Keratinocyte (primary cell): ENCODE results near the gene SLC16A4. TPM values are rescaled to one million over a fixed set of nuclear protein-coding genes. Genes with fewer than 3 reads are reported as not detected.

Source experiments
- DNase-seq: peaks from one replicate; pipeline ENCODE4 v3.0.0-alpha.2; 2011; ENCODE audit warnings: low read depth, missing footprints, low spot score
- FAIRE-seq: peaks from 2 replicates; lab custom pipeline; 2011; peaks lifted over from hg19 to GRCh38; lab: Jason Lieb, UNC
- H2AFZ ChIP-seq: 2 replicates; pipeline ENCODE4 v1.6.0; 2012; ENCODE audit warnings: low read length, control low read depth, inconsistent platforms; ENCODE audit not compliant: control insufficient read depth
- H3K27ac ChIP-seq: 2 replicates; pipeline ENCODE4 v1.5.1; 2011; ENCODE audit warnings: low read length; ENCODE audit not compliant: control insufficient read depth, insufficient read depth
- H3K27me3 ChIP-seq: 3 replicates; pipeline ENCODE4 v1.6.0; 2011; ENCODE audit warnings: low read length; ENCODE audit not compliant: control insufficient read depth, insufficient read depth; ENCODE audit errors: extremely low read depth
- H3K36me3 ChIP-seq, 2 experiments: 2 replicates in 1 of 2; 3 replicates in 1 of 2; pipeline ENCODE4 v1.5.1; 2011; ENCODE audit warnings: low read length in 2 of 2, mild to moderate bottlenecking in 1 of 2; ENCODE audit not compliant: control insufficient read depth in 2 of 2, insufficient read depth in 2 of 2; ENCODE audit errors: extremely low read depth in 1 of 2
- H3K4me1 ChIP-seq: 3 replicates; pipeline ENCODE4 v1.5.1; 2011; ENCODE audit warnings: low read length; ENCODE audit not compliant: control insufficient read depth, insufficient read depth; ENCODE audit errors: extremely low read depth
- H3K4me2 ChIP-seq: 3 replicates; pipeline ENCODE4 v1.6.0; 2011; ENCODE audit warnings: low read depth, low read length; ENCODE audit not compliant: control insufficient read depth, insufficient read depth; ENCODE audit errors: extremely low read depth
- H3K4me3 ChIP-seq, 3 experiments: fragments of 200-600 bp in 1 of 3; sonication (generic) in 1 of 3; 2 replicates in 2 of 3; 3 replicates in 1 of 3; pipeline ENCODE4 v1.5.1; 2011 to 2016; ENCODE audit warnings: low read length in 3 of 3, mild to moderate bottlenecking in 3 of 3, control low read depth in 2 of 3, inconsistent platforms in 1 of 3, low read depth in 1 of 3, mixed read lengths in 1 of 3, mixed run types in 1 of 3, moderate library complexity in 1 of 3; ENCODE audit not compliant: control insufficient read depth in 2 of 3, insufficient read depth in 2 of 3; ENCODE audit errors: extremely low read depth in 1 of 3
- H3K79me2 ChIP-seq: 2 replicates; pipeline ENCODE4 v1.6.0; 2012; ENCODE audit warnings: low read length; ENCODE audit not compliant: control insufficient read depth, insufficient read depth
- H3K9ac ChIP-seq: 3 replicates; pipeline ENCODE4 v1.6.0; 2011; ENCODE audit warnings: low read length; ENCODE audit not compliant: control insufficient read depth, insufficient read depth; ENCODE audit errors: extremely low read depth
- H3K9me1 ChIP-seq: 3 replicates; pipeline ENCODE4 v1.6.0; 2011; ENCODE audit warnings: low read length; ENCODE audit not compliant: control insufficient read depth, insufficient read depth; ENCODE audit errors: extremely low read depth
- H3K9me3 ChIP-seq: 2 replicates; pipeline ENCODE4 v1.5.1; 2012; ENCODE audit warnings: low read depth, low read length; ENCODE audit not compliant: control insufficient read depth
- H4K20me1 ChIP-seq: 3 replicates; pipeline ENCODE4 v1.6.0; 2011; ENCODE audit warnings: low read length; ENCODE audit not compliant: control insufficient read depth, insufficient read depth; ENCODE audit errors: extremely low read depth
- EZH2 ChIP-seq: IDR thresholded peaks from one replicate; pipeline ENCODE4 v1.6.1; 2012; ENCODE audit warnings: inconsistent platforms, mild to moderate bottlenecking, low read length, moderate library complexity
- dilution Hi-C: fragments of 300-500 bp; cut with MboI; formaldehyde crosslinking; loops from one replicate; pipeline ENCODE4 v1.7.0; 2020; ENCODE audit warnings: low sequenced_read_pairs; ENCODE audit not compliant: extremely low pct_ligation_motif_present
- polyA plus RNA-seq, 5 experiments: library from polyadenylated mRNA; depleted of rRNA in 3 of 5; stranded (reverse) in 3 of 5; stranded (forward) in 1 of 5; unstranded in 1 of 5; fragments of >200 nt; gene quantifications; 1 replicate in 1 of 5; 2 replicates in 3 of 5; 3 replicates in 1 of 5; pipeline versions ENCODE4 v1.2.1 to v1.2.3, GENCODE V29; 2011 to 2012; ENCODE audit warnings: missing spikeins in 2 of 5, low read depth in 1 of 5, low replicate concordance in 1 of 5
- TF ChIP-seq, protein P1 (sequence below), 3 experiments: IDR thresholded peaks in 1 of 3; conservative IDR thresholded peaks in 1 of 3; optimal IDR thresholded peaks in 1 of 3; 2 replicates in 2 of 3; 3 replicates in 1 of 3; pipeline versions ENCODE3 to v1.5.1; 2011; ENCODE audit warnings: low read length in 3 of 3, mild to moderate bottlenecking in 3 of 3, moderate library complexity in 2 of 3, control low read depth in 1 of 3, inconsistent platforms in 1 of 3; ENCODE audit not compliant: insufficient read depth in 2 of 3; ENCODE audit errors: extremely low read depth in 1 of 3

The SLC16A4 gene
- polyA plus RNA-seq, 1 donor (not counting 4 experiments of a cell fraction or from before 2014, with no cell fraction given): 0.92 TPM

DNA sequence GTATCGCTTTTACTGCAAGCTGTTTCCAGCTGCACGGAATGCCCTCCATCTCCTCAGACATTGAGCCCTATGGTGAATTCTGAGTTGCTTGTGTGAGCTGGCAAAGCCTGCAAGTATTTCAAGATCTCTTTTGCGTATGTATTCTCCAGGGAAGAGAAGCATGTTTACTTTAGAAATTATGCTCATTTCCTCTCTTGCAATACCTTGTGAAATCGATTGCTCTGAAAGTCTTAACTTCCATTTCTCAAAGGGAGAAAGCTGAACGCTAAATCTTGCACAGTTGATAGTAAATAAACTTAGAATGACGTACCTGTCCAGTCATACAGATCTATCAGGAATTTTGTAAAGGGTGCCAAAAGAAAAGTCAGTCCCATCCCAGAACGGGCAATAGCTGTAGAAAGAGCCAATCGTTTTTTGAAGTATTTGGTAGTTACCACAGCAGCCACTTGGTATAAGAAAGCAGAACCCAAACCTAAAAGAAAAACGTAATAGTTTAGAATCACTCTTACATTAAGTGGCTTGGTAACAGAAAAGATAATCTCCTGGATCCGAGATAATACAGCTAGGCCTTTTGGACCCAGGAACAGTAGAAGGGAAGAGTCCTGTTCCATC is 10.0 kb downstream of the SLC16A4 start:
- DNase-seq (no peak), FAIRE-seq (no peak)
- dilution Hi-C loops: no loop called here
- Histone ChIP-seq H2AFZ (no peak overlapping the region), H4K20me1 (no peaks in the 10 kb centered on the region), H3K36me3 (no peaks in the 10 kb centered on the region), H3K4me1 (peaks cover 4% of the 10 kb centered on the region), H3K27ac (no peak overlapping the region), H3K4me2 (no peak overlapping the region), H3K27me3 (no peaks in the 10 kb centered on the region), H3K79me2 (no peaks in the 10 kb centered on the region), H3K4me3 (no peak overlapping the region), H3K9me3 (no peaks in the 10 kb centered on the region), H3K9ac (no peak overlapping the region), H3K9me1 (no peaks in the 10 kb centered on the region)
- TF ChIP-seq, protein P1, sequence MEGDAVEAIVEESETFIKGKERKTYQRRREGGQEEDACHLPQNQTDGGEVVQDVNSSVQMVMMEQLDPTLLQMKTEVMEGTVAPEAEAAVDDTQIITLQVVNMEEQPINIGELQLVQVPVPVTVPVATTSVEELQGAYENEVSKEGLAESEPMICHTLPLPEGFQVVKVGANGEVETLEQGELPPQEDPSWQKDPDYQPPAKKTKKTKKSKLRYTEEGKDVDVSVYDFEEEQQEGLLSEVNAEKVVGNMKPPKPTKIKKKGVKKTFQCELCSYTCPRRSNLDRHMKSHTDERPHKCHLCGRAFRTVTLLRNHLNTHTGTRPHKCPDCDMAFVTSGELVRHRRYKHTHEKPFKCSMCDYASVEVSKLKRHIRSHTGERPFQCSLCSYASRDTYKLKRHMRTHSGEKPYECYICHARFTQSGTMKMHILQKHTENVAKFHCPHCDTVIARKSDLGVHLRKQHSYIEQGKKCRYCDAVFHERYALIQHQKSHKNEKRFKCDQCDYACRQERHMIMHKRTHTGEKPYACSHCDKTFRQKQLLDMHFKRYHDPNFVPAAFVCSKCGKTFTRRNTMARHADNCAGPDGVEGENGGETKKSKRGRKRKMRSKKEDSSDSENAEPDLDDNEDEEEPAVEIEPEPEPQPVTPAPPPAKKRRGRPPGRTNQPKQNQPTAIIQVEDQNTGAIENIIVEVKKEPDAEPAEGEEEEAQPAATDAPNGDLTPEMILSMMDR (optimal IDR thresholded peaks at IDR 0.05 in 1 of 3, IDR thresholded peaks at IDR 0.05 in 1 of 3, conservative IDR thresholded peaks at IDR 0.05 in 1 of 3; ENCODE audit: extremely low read depth in 1 of 3, insufficient read depth in 2 of 3, low read length in 3 of 3): no peak
- TF ChIP-seq EZH2: no peak

DNA sequence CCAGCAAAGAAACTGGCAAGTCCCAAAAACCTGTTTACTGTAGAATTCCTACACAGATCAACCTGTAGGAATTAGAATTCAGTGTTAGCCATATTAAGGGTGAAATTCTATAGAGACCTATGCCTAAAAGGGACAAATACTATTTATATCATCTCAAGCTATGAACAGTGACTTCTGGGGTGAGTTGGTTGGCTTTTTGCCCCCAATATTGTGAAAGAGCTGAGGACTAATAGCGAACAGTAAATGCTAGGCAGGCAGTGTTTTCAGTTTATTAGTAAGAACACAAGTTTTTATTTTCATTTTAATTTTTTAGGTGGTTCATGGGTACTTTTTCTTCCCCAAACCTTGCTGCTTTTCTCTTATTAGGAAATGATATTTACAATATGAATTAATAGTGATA is 15.3 kb downstream of the SLC16A4 start:
- peaks cover 1% of the 10 kb centered on the region for H3K79me2 ChIP-seq
- no peak overlapping the region for H2AFZ ChIP-seq
- H3K4me1 ChIP-seq: peaks cover 3% of the 10 kb centered on the region
- H3K4me3 ChIP-seq: no peak overlapping the region
- H3K27me3 ChIP-seq: no peaks in the 10 kb centered on the region
- TF ChIP-seq, protein P1 (optimal IDR thresholded peaks at IDR 0.05 in 1 of 3, IDR thresholded peaks at IDR 0.05 in 1 of 3, conservative IDR thresholded peaks at IDR 0.05 in 1 of 3; ENCODE audit: extremely low read depth in 1 of 3, insufficient read depth in 2 of 3, low read length in 3 of 3): no peak
- no peak for TF ChIP-seq EZH2
- no peaks in the 10 kb centered on the region for H3K9me1 ChIP-seq
- H3K4me2 ChIP-seq: no peak overlapping the region
- DNase-seq: no peak
- dilution Hi-C loops: no loop called here
- no peak for FAIRE-seq
- H3K9ac ChIP-seq: no peak overlapping the region
- H3K9me3 ChIP-seq: no peaks in the 10 kb centered on the region
- no peak overlapping the region for H3K27ac ChIP-seq
- peaks cover 2 to 4% of the 10 kb centered on the region in 2 experiments for H3K36me3 ChIP-seq
- peaks cover 3% of the 10 kb centered on the region for H4K20me1 ChIP-seq
